Endothelial cell of umbilical vein (primary cell): ENCODE measurements around the gene ITPKB.

Experiments used
- EZH2 ChIP-seq: IDR thresholded peaks from 2 replicates; pipeline ENCODE4 v1.6.1; 2012; ENCODE audit warnings: borderline replicate concordance, low read depth, mild to moderate bottlenecking, moderate library complexity, low read length, inconsistent platforms; ENCODE audit not compliant: severe bottlenecking
- FOS ChIP-seq: IDR thresholded peaks from 2 replicates; pipeline ENCODE4 v1.6.1; 2011; ENCODE audit warnings: mild to moderate bottlenecking, low read length, moderate library complexity, borderline replicate concordance; ENCODE audit not compliant: insufficient read depth
- GATA2 ChIP-seq: IDR thresholded peaks from 2 replicates; pipeline ENCODE4 v1.7.0; 2011; ENCODE audit warnings: low read depth, mild to moderate bottlenecking, moderate library complexity, mixed read lengths, low read length; ENCODE audit not compliant: insufficient read length, insufficient read depth
- JUN ChIP-seq: IDR thresholded peaks from 2 replicates; pipeline ENCODE4 v1.6.1; 2011; ENCODE audit warnings: borderline replicate concordance, low read depth; ENCODE audit not compliant: insufficient read length, insufficient read depth
- POLR2A ChIP-seq: IDR thresholded peaks from 2 replicates; pipeline ENCODE4 v1.6.1; 2012; ENCODE audit warnings: low read depth, mild to moderate bottlenecking, control low read depth, low read length
- POLR2AphosphoS5 ChIP-seq: IDR thresholded peaks from 2 replicates; pipeline ENCODE4 v1.6.1; 2012; ENCODE audit warnings: low read depth, mild to moderate bottlenecking, control low read depth, low read length, moderate library complexity; ENCODE audit not compliant: insufficient read depth
- TF ChIP-seq, protein P1 (sequence below), 2 donors: IDR thresholded peaks; 1 replicate in 1 of 2; 2 replicates in 1 of 2; pipeline ENCODE4 v1.5.1; 2011; ENCODE audit warnings: low read length in 2 of 2, mild to moderate bottlenecking in 2 of 2, moderate library complexity in 2 of 2, control low read depth in 1 of 2, inconsistent platforms in 1 of 2, low read depth in 1 of 2; ENCODE audit not compliant: insufficient read depth in 1 of 2; ENCODE audit errors: extremely low read depth in 1 of 2
- TF ChIP-seq, protein P2 (sequence below): IDR thresholded peaks from 2 replicates; pipeline ENCODE4 v1.6.1; 2011; ENCODE audit not compliant: insufficient read depth, insufficient read length

- TF ChIP-seq POLR2A = no peak
- TF ChIP-seq, protein P1, sequence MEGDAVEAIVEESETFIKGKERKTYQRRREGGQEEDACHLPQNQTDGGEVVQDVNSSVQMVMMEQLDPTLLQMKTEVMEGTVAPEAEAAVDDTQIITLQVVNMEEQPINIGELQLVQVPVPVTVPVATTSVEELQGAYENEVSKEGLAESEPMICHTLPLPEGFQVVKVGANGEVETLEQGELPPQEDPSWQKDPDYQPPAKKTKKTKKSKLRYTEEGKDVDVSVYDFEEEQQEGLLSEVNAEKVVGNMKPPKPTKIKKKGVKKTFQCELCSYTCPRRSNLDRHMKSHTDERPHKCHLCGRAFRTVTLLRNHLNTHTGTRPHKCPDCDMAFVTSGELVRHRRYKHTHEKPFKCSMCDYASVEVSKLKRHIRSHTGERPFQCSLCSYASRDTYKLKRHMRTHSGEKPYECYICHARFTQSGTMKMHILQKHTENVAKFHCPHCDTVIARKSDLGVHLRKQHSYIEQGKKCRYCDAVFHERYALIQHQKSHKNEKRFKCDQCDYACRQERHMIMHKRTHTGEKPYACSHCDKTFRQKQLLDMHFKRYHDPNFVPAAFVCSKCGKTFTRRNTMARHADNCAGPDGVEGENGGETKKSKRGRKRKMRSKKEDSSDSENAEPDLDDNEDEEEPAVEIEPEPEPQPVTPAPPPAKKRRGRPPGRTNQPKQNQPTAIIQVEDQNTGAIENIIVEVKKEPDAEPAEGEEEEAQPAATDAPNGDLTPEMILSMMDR (IDR thresholded peaks at IDR 0.05; ENCODE audit: extremely low read depth in 1 of 2, insufficient read depth in 1 of 2, low read depth in 1 of 2, low read length in 2 of 2) = peak; percentile 94 to 97
- no peak for TF ChIP-seq JUN
- TF ChIP-seq EZH2 = no peak
- no peak for TF ChIP-seq FOS
- no peak for TF ChIP-seq GATA2
- TF ChIP-seq POLR2AphosphoS5 = no peak
- TF ChIP-seq, protein P2, sequence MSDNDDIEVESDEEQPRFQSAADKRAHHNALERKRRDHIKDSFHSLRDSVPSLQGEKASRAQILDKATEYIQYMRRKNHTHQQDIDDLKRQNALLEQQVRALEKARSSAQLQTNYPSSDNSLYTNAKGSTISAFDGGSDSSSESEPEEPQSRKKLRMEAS = peak; percentile 79
Measured at GRCh38 chr1:226626577-226626956, 112.5 kb downstream of the ITPKB start.
